GM12891 (cell line): Measurements from ENCODE around the gene COX6A2.

Experiments used
- POLR2A ChIP-seq: IDR thresholded peaks from 2 replicates; pipeline ENCODE4 v1.6.1; 2011; ENCODE audit warnings: low read depth, low read length, control low read depth
- POLR2AphosphoS5 ChIP-seq: IDR thresholded peaks from 2 replicates; pipeline ENCODE4 v1.6.1; 2011; ENCODE audit warnings: low read depth, low read length, control low read depth
- TAF1 ChIP-seq: IDR thresholded peaks from 2 replicates; pipeline ENCODE4 v1.6.1; 2011; ENCODE audit warnings: low read depth, low read length, control low read depth

GRCh38 chr16:31430380-31431052 lies 2.4 kb upstream of the COX6A2 start:
- TF ChIP-seq POLR2A (no peak), POLR2AphosphoS5 (no peak), TAF1 (no peak)
